ACC112 (cell line): ENCODE data around the gene LHPP.

ENCODE experiments used
- H2AFZ ChIP-seq: fragments of 200-600 bp; sonication (generic); one replicate; pipeline ENCODE4 v1.6.0; 2017; ENCODE audit warnings: antibody characterized with exemption, low read length; ENCODE audit not compliant: unreplicated experiment
- H3K27ac ChIP-seq: fragments of 200-600 bp; sonication (generic); 2 replicates; pipeline ENCODE4 v1.5.1; 2014; ENCODE audit warnings: low read depth, mild to moderate bottlenecking, antibody characterized with exemption, low read length, moderate library complexity
- H3K27me3 ChIP-seq: fragments of 200-600 bp; sonication (generic); 2 replicates; pipeline ENCODE4 v1.6.1; 2014; ENCODE audit warnings: mild to moderate bottlenecking, antibody characterized with exemption, low read length, moderate library complexity, mixed read lengths; ENCODE audit not compliant: insufficient read depth
- H3K36me3 ChIP-seq: fragments of 200-600 bp; sonication (generic); 2 replicates; pipeline ENCODE4 v1.6.1; 2016; ENCODE audit warnings: mild to moderate bottlenecking, antibody characterized with exemption, low read length, moderate library complexity, mixed read lengths; ENCODE audit not compliant: insufficient read depth
- H3K4me1 ChIP-seq: fragments of 200-600 bp; sonication (generic); one replicate; pipeline ENCODE4 v1.6.1; 2016; ENCODE audit warnings: low read length, mixed read lengths; ENCODE audit not compliant: insufficient read depth, unreplicated experiment, control insufficient read depth
- H3K4me3 ChIP-seq: fragments of 200-600 bp; sonication (generic); 2 replicates; pipeline ENCODE4 v1.5.1; 2014; ENCODE audit warnings: mild to moderate bottlenecking, low read depth, low read length
- H3K79me2 ChIP-seq: fragments of 200-600 bp; sonication (generic); one replicate; pipeline ENCODE4 v1.6.0; 2016; ENCODE audit warnings: low read length; ENCODE audit not compliant: control insufficient read depth, unreplicated experiment, insufficient read depth

Gene LHPP

DNA sequence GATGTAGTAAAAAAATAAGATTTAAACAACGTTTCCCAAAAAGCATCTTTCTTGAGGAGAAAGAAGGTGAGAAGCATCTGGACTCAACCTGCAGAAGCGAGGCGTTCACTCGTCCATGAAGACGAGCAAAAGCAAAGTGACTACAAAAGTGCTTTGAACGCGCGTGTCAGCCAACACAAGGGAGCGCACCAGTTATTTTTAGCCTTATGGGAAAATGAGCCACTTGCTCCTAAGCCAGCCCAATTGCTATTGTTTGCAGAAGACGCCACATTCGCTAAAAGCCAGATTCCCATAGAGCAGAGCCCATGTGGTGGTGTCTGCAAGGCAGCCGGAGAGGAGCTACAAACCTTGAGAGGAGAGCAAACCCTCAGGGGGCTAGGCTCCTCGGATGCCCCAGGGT lies 160.0 kb downstream of the LHPP start:
- H3K4me3 ChIP-seq = no peak overlapping the region
- no peak overlapping the region for H2AFZ ChIP-seq
- H3K27me3 ChIP-seq = no peaks in the 10 kb centered on the region
- no peak overlapping the region for H3K27ac ChIP-seq
- H3K36me3 ChIP-seq = no peaks in the 10 kb centered on the region
- H3K4me1 ChIP-seq = peaks cover 6% of the 10 kb centered on the region
- H3K79me2 ChIP-seq = no peaks in the 10 kb centered on the region

DNA sequence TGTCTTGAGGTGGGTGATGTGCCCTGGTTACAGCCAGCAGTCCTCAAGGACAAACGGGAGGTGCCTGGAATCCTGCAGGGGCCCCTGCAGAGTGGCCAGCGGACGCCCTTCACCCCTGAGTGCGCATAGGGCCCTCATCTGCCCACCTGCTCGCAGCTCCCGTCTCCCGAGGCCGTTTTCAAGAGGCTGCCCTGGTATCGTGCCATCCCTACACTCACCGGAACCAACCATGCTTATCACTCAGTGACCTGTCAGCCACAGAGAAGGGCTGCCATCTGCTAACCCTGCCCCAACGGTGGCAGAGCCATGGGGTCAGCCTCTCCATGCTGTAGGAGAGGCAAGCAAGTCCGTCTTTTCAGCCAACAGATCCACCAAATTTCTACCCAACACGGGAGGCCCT lies 160.5 kb downstream of the LHPP start:
- Histone ChIP-seq H2AFZ (no peak overlapping the region), H3K4me3 (no peak overlapping the region), H3K79me2 (no peaks in the 10 kb centered on the region), H3K36me3 (no peaks in the 10 kb centered on the region), H3K27ac (no peak overlapping the region), H3K4me1 (peaks cover 6% of the 10 kb centered on the region), H3K27me3 (no peaks in the 10 kb centered on the region)

DNA sequence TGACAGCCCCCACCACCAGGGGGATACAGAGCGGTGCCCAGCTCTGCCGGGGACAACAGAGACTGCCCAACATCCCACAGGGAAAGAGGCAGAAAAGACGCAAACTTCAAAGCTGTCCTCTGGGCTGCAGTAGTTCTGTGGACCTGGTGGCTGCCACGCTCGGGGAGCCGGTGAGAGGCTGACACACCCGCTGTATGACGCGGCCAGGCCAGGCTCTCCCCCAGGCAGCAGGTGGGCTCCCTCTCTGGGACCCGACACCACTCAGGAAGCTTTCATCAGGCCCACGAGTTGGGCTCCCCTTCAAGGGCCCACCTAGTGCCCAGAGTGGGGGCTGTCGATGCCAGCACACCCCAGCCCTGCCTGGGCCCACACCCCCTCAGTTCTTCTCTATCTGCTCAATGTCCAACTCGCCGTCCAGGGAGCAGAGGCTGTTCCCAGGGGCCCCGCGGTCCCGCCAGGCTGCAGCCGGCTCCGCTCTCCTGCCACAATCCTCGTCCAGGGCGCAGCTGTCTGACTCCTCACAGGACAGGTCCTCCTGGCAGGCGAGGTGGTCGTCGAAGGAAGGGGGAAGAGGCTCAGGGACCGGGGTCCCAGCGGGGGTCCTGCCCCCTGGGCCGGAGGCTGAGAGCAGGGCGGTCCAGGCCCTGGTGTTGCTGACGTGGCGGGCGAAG lies 161.4 kb downstream of the LHPP start:
- Histone ChIP-seq H2AFZ (no peak overlapping the region), H3K27me3 (no peaks in the 10 kb centered on the region), H3K4me1 (peaks cover 6% of the 10 kb centered on the region), H3K79me2 (no peaks in the 10 kb centered on the region), H3K36me3 (no peaks in the 10 kb centered on the region), H3K4me3 (no peak overlapping the region), H3K27ac (no peak overlapping the region)

DNA sequence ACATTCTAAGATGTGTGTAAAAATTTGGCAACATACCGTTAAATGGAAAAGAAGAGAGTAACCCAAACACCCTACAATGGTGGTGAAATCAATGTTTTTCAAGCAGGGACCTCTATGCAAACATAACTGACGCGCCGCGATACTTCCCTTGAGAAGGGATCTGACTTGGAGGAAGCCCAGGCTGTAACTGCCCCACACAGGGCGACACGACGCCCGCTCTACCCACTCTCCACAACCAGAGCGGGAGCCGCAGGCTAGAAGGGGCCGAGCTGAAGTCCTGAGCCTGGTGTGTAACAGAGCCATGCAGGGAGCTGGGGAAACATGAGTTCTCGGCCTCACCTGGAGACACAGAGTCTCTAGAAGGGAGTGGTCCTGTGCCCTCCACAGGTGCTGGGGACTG lies 162.4 kb downstream of the LHPP start:
- Histone ChIP-seq H3K4me3 (no peak overlapping the region), H3K4me1 (peaks cover 6% of the 10 kb centered on the region), H3K27ac (no peak overlapping the region), H2AFZ (no peak overlapping the region), H3K27me3 (no peaks in the 10 kb centered on the region), H3K79me2 (no peaks in the 10 kb centered on the region), H3K36me3 (no peaks in the 10 kb centered on the region)

DNA sequence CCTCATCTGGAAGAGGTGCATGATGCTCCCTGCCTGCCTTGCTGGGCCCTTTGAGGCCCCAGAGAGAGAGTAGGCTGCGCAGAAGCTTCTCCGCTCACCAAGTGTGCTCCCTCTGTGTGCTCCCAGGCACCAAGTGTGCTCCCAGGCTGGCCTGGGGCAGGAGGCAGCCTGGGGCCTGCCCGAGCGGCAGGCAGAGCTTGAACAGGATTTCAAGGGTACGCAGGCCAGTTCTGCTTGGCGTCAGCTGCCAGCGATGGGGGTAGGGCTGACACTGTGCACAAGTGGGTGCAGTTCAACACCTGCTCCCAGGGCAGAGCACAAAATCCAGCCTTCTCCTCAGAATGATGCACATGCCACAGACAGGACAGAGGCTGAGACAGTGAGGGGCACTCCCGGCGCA lies 162.8 kb downstream of the LHPP start:
- no peaks in the 10 kb centered on the region for H3K36me3 ChIP-seq
- H3K79me2 ChIP-seq = no peaks in the 10 kb centered on the region
- peaks cover 6% of the 10 kb centered on the region for H3K4me1 ChIP-seq

DNA sequence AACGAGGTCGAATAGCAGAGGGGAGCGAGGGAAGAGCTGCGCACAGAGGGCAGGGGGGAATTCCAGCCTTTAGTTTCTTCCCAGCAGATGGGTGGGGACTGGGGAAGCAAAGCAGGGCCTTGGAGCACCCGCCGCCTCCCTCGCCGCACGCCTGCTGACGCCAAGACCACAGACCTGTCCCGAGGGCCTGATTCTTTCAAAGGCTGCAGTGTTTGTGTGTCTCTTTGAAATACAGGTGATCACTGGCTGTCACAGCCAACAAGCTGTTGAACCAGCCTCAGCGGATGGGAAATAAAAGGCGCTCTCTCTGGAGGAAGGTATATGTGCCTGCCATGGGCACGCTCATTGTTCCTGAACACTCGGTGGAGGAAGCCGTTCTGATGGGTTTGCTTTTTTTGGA lies 163.3 kb downstream of the LHPP start:
- Histone ChIP-seq H3K27ac (no peak overlapping the region), H3K79me2 (no peaks in the 10 kb centered on the region), H3K4me3 (no peak overlapping the region), H3K36me3 (no peaks in the 10 kb centered on the region), H3K4me1 (peaks cover 6% of the 10 kb centered on the region), H2AFZ (no peak overlapping the region), H3K27me3 (no peaks in the 10 kb centered on the region)

More for the DNA sequence above, 162.8 kb downstream of the LHPP start:
- H2AFZ ChIP-seq = no peak overlapping the region
- H3K4me3 ChIP-seq = no peak overlapping the region
- H3K27me3 ChIP-seq = no peaks in the 10 kb centered on the region
- no peak overlapping the region for H3K27ac ChIP-seq

DNA sequence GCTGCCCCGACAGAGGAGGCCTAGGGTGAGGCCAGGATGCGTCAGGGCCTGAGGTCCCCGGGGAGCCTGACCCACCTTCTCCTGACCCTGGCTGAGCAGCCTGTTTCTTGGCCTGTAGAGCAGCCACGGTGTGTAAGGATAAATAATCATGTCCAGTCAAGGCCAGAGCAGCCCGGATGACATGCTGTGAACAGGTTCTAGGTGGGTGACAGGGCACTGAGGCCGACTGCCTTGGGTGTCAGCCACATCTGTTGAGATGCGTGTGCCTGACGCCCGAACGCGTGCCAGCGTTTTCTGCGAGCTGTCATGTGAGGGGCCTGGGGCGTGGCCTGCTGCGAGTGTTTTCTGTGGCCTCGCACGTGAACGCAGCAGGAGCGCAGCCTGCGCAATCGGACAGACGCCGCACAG lies 164.2 kb downstream of the LHPP start:
- Histone ChIP-seq H3K79me2 (no peaks in the 10 kb centered on the region), H3K27me3 (no peaks in the 10 kb centered on the region), H3K27ac (no peak overlapping the region), H3K36me3 (no peaks in the 10 kb centered on the region), H3K4me1 (peaks cover 6% of the 10 kb centered on the region), H2AFZ (no peak overlapping the region), H3K4me3 (no peak overlapping the region)

DNA sequence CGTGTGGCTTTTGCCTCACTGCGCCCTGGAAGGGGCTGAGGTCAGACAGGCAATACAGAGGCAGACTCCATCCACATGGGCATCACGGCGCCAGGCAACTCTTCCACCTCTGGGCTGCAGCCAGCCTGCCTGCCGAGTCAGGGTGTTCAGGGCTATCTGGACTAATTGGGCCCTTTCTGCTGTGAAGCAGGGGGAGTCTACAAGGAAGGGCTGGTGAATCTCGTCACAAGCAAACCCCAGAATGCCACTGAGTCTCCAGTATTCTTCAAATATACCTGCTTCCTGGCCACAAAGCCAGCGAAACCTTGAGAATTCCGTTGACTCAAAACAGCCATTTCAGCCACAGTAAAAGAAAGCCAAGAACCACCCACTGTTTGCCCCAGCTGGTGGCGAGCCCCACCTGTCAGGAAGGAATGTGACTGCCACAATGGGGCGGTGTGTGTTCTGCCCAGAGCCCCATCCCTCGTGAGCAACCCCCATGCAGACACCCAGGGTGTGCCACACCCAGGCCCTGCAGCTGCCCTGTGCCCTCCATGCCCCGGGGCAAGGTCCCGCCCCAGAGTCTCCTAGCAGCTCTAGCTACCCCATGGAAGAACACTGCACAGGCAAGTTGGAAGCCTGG lies 165.2 kb downstream of the LHPP start:
- H3K36me3 ChIP-seq = no peaks in the 10 kb centered on the region
- no peaks in the 10 kb centered on the region for H3K27me3 ChIP-seq
- H2AFZ ChIP-seq = no peak overlapping the region
- H3K4me3 ChIP-seq = no peak overlapping the region
- H3K27ac ChIP-seq = no peak overlapping the region
- H3K79me2 ChIP-seq = no peaks in the 10 kb centered on the region
- H3K4me1 ChIP-seq = peaks cover 6% of the 10 kb centered on the region

DNA sequence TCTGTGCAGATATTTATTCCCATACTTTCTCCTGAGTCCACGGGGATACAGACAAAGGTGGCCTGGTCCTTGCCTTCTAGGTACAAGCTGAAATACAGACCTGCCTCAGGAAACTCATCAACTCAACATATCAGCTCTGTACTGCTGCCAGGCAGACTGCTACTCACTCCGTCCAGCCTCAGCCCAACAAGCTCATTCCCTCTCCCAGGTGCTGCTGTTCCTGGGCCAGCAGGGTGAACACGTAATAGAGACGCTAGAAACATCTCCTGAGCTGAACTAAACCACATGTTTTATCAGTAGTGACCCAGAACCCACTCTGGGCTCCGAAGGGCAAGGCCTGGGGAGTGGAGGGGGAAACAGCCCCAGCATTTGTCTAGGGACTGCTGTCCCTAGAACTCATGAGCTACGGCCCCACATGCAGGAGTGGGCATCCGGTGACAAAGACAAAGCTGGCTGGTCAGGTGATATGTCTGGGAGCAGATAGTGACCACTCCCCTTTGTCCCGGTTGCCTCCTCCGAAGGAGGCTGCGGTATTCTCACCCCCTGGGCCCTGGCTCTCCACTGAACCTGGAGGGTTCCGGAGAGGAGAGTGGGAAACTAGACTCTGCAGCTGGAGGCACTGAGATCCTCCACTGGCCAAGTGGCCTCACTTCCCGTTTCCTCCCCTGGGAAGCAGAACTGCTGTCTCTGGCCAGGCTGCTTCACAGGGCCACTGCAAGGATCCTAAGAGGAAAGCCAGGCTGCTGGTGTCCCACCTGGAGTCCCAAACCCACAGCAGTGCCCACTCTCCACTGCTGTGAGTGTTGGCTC lies 166.4 kb downstream of the LHPP start:
- H3K4me3 ChIP-seq = no peak overlapping the region
- no peaks in the 10 kb centered on the region for H3K79me2 ChIP-seq
- peaks cover 6% of the 10 kb centered on the region for H3K4me1 ChIP-seq
- no peak overlapping the region for H3K27ac ChIP-seq
- H2AFZ ChIP-seq = no peak overlapping the region
- H3K27me3 ChIP-seq = no peaks in the 10 kb centered on the region
- H3K36me3 ChIP-seq = no peaks in the 10 kb centered on the region

DNA sequence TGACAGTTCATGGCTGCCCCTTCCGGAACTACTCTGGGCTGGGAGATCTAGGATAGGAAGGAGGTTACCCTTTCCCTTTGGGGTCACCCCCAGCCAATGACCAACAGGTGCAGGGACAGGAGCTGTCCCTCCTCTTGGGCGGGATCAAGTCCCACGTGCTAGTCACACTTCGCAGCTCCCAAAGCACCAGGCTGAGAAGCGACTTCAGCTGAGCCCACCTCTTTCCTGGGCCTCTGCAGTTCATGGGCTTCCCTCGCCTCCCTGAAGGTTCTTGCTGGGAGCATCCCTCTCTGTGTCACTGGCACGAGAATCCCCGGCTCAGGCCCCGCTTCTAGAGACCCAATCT lies 167.0 kb downstream of the LHPP start:
- H2AFZ ChIP-seq = no peak overlapping the region
- H3K36me3 ChIP-seq = no peaks in the 10 kb centered on the region
- no peaks in the 10 kb centered on the region for H3K27me3 ChIP-seq
- H3K79me2 ChIP-seq = no peaks in the 10 kb centered on the region
- peaks cover 6% of the 10 kb centered on the region for H3K4me1 ChIP-seq
- no peak overlapping the region for H3K4me3 ChIP-seq
- no peak overlapping the region for H3K27ac ChIP-seq

DNA sequence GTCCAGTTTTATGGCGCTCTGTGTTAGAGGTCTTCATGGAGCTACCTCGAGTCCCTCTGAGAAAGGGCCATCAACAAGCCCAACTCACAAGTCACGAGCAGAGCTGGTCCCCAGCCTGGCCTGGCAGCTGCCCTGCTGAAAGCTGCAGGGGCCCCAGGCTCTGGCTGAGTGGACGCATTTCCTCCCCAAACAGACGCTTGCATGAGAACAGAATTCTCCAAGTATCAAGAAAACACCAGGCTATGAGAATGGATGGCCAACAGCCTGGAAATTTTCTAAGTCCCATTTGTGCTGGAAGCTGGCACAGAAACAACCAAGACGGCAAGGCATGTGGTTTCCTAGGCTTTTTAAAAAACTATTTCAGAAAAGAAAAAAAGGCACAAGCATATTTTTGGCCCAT lies 167.8 kb downstream of the LHPP start:
- Histone ChIP-seq H3K27ac (no peak overlapping the region), H3K4me3 (no peak overlapping the region), H3K79me2 (no peaks in the 10 kb centered on the region), H3K27me3 (no peaks in the 10 kb centered on the region), H3K36me3 (no peaks in the 10 kb centered on the region), H3K4me1 (peaks cover 6% of the 10 kb centered on the region), H2AFZ (no peak overlapping the region)
